Muscle layer of duodenum (tissue), 2 donors: ENCODE measurements around the gene KRTDAP.

Experiments used
- H3K27ac ChIP-seq: one replicate; pipeline ENCODE4 v1.7.0; 2013; ENCODE audit warnings: mild to moderate bottlenecking, low read length
- H3K27me3 ChIP-seq: one replicate; pipeline ENCODE4 v1.7.0; 2013; ENCODE audit warnings: low read depth, mild to moderate bottlenecking, control low read depth, low read length
- H3K36me3 ChIP-seq, 2 donors: one replicate each; pipeline ENCODE4 v1.7.0; 2013; ENCODE audit warnings: low read length in 2 of 2, control low read depth in 1 of 2, mild to moderate bottlenecking in 1 of 2; ENCODE audit not compliant: insufficient read depth in 2 of 2, control insufficient read depth in 1 of 2
- H3K4me1 ChIP-seq, 2 donors: one replicate each; pipeline ENCODE4 v1.7.0; 2013; ENCODE audit warnings: low read length in 2 of 2, mild to moderate bottlenecking in 2 of 2, control low read depth in 1 of 2, moderate library complexity in 1 of 2; ENCODE audit not compliant: insufficient read depth in 2 of 2, control insufficient read depth in 1 of 2
- H3K4me3 ChIP-seq, 2 donors: one replicate each; pipeline ENCODE4 v1.7.0; 2013; ENCODE audit warnings: low read length in 2 of 2, low read depth in 1 of 2, mild to moderate bottlenecking in 1 of 2
- H3K9me3 ChIP-seq, 2 donors: one replicate each; pipeline ENCODE4 v1.7.0; 2013; ENCODE audit warnings: low read length in 2 of 2, control low read depth in 1 of 2, mild to moderate bottlenecking in 1 of 2; ENCODE audit not compliant: control insufficient read depth in 1 of 2
- donor health status: healthy.

Gene KRTDAP

GRCh38 chr19:35447606-35448469 is 42.4 kb downstream of the KRTDAP start, which contains the start of gene FFAR2:
TSS of gene FFAR2 (plus strand) at chr19:35448257. CDS start at chr19:35449715, 1,458 bp downstream.
- no peaks in the 10 kb centered on the region for H3K4me1 ChIP-seq
- H3K36me3 ChIP-seq = no peaks in the 10 kb centered on the region
- no peaks in the 10 kb centered on the region for H3K27me3 ChIP-seq
- H3K9me3 ChIP-seq = no peaks in the 10 kb centered on the region
- peak within 1 kb of the TSS; percentile 27 for H3K27ac ChIP-seq
- H3K4me3 ChIP-seq = no peak within 1 kb of the TSS

- H3K4me3 ChIP-seq = no peak overlapping the region
- no peaks in the 10 kb centered on the region for H3K9me3 ChIP-seq
- no peaks in the 10 kb centered on the region for H3K27me3 ChIP-seq
- H3K27ac ChIP-seq = no peak overlapping the region
- no peaks in the 10 kb centered on the region for H3K4me1 ChIP-seq
- H3K36me3 ChIP-seq = no peaks in the 10 kb centered on the region
Observed at GRCh38 chr19:35445826-35446593, 44.3 kb downstream of the KRTDAP start.

- no peaks in the 10 kb centered on the region for H3K9me3 ChIP-seq
- no peak overlapping the region for H3K4me3 ChIP-seq
- no peaks in the 10 kb centered on the region for H3K27me3 ChIP-seq
- no peaks in the 10 kb centered on the region for H3K4me1 ChIP-seq
- no peak overlapping the region for H3K27ac ChIP-seq
- no peaks in the 10 kb centered on the region for H3K36me3 ChIP-seq
Observed at GRCh38 chr19:35444735-35445134, 45.5 kb downstream of the KRTDAP start.

- Histone ChIP-seq H3K27ac (no peak overlapping the region), H3K4me3 (no peak overlapping the region), H3K36me3 (no peaks in the 10 kb centered on the region), H3K27me3 (no peaks in the 10 kb centered on the region), H3K4me1 (peaks cover 0 to 12% of the 10 kb centered on the region in 2 donors), H3K9me3 (no peaks in the 10 kb centered on the region)
Observed at GRCh38 chr19:35442091-35442490, 48.2 kb downstream of the KRTDAP start.

- Histone ChIP-seq H3K27ac (no peak overlapping the region), H3K9me3 (no peaks in the 10 kb centered on the region), H3K4me3 (no peak overlapping the region), H3K4me1 (peaks cover 14 to 27% of the 10 kb centered on the region in 2 donors), H3K36me3 (no peaks in the 10 kb centered on the region), H3K27me3 (no peaks in the 10 kb centered on the region)
Observed at GRCh38 chr19:35439921-35440320, 50.3 kb downstream of the KRTDAP start.

- H3K36me3 ChIP-seq = no peaks in the 10 kb centered on the region
- H3K4me3 ChIP-seq = no peak overlapping the region
- no peaks in the 10 kb centered on the region for H3K9me3 ChIP-seq
- peaks cover 17 to 32% of the 10 kb centered on the region in 2 donors for H3K4me1 ChIP-seq
- no peak overlapping the region for H3K27ac ChIP-seq
- no peaks in the 10 kb centered on the region for H3K27me3 ChIP-seq
Observed at GRCh38 chr19:35438527-35438926, 51.7 kb downstream of the KRTDAP start.

- Histone ChIP-seq H3K4me1 (peaks cover 17 to 32% of the 10 kb centered on the region in 2 donors), H3K9me3 (no peaks in the 10 kb centered on the region), H3K36me3 (no peaks in the 10 kb centered on the region), H3K4me3 (no peak overlapping the region), H3K27me3 (no peaks in the 10 kb centered on the region), H3K27ac (no peak overlapping the region)
Observed at GRCh38 chr19:35438096-35438495, 52.2 kb downstream of the KRTDAP start.

- Histone ChIP-seq H3K4me3 (peak overlapping the region in 1 of 2 donors; percentile 48), H3K9me3 (no peaks in the 10 kb centered on the region), H3K36me3 (no peaks in the 10 kb centered on the region), H3K27ac (peak overlapping the region; percentile 12), H3K4me1 (peaks cover 17 to 32% of the 10 kb centered on the region in 2 donors), H3K27me3 (no peaks in the 10 kb centered on the region)
Observed at GRCh38 chr19:35437406-35437951, 52.8 kb downstream of the KRTDAP start.
